H7 (cell line): ENCODE measurements around the gene RGS9BP. TPM values are rescaled to one million over a fixed set of nuclear protein-coding genes. Genes with fewer than 3 reads are reported as not detected.
"Not testable (repeated sequence)": the region's sequence is repeated elsewhere in the genome, so short reads cannot be mapped to it uniquely, and the experiment has no call there.

Experiments used
- DNase-seq: peaks from one replicate; pipeline ENCODE4 v3.0.0; 2012
- H3K27me3 ChIP-seq: 2 replicates; pipeline ENCODE4 v1.6.0; 2011; ENCODE audit warnings: mild to moderate bottlenecking, low read length; ENCODE audit not compliant: control insufficient read depth, insufficient read depth
- H3K36me3 ChIP-seq: replicated peaks from 2 replicates; pipeline ENCODE4 v1.5.1; 2011; ENCODE audit warnings: low read length; ENCODE audit not compliant: control insufficient read depth, insufficient read depth
- H3K4me3 ChIP-seq: 2 replicates; pipeline ENCODE4 v1.5.1; 2011; ENCODE audit warnings: low read depth, mild to moderate bottlenecking, control low read depth, low read length, moderate library complexity; ENCODE audit not compliant: insufficient read depth
- total RNA-seq: library from RNA; depleted of rRNA; stranded (reverse); fragments of >200 nt; shearing (Covaris generic); gene quantifications from 2 replicates; pipeline ENCODE4 v1.2.3, GENCODE V29; 2014; rRNA removed

Gene RGS9BP
- total RNA-seq: 0.33 and 0.35 TPM in 2 replicates

- H3K4me3 ChIP-seq: peak within 1 kb of the TSS; percentile 91
- peak; percentile 83 for DNase-seq
- no peaks in the 10 kb centered on the region for H3K36me3 ChIP-seq
- peaks cover 29% of the 10 kb centered on the region for H3K27me3 ChIP-seq
These were observed at the start of gene RGS9BP for GRCh38 chr19:32675720-32676185. Gene RGS9BP, plus strand, starts transcription at chr19:32675848. Its CDS starts 416 bp downstream, at chr19:32676264.

- peaks cover 23% of the 10 kb centered on the region for H3K36me3 ChIP-seq
- H3K4me3 ChIP-seq: no peak overlapping the region
- H3K27me3 ChIP-seq: no peaks in the 10 kb centered on the region
- DNase-seq: no peak
These were observed 48.7 kb upstream of the RGS9BP start for GRCh38 chr19:32626969-32627368.

GRCh38 chr19:32627714-32628270, 47.9 kb upstream of the RGS9BP start:
- no peak for DNase-seq
- H3K4me3 ChIP-seq: no peak overlapping the region
- no peaks in the 10 kb centered on the region for H3K27me3 ChIP-seq
- peaks cover 21% of the 10 kb centered on the region for H3K36me3 ChIP-seq

GRCh38 chr19:32630338-32630737, 45.3 kb upstream of the RGS9BP start:
- peaks cover 13% of the 10 kb centered on the region for H3K36me3 ChIP-seq
- H3K4me3 ChIP-seq: no peak overlapping the region
- DNase-seq: peak; percentile 59
- no peaks in the 10 kb centered on the region for H3K27me3 ChIP-seq

- Histone ChIP-seq H3K4me3 (no peak overlapping the region), H3K27me3 (no peaks in the 10 kb centered on the region), H3K36me3 (peaks cover 14% of the 10 kb centered on the region)
- no peak for DNase-seq
These were observed 44.3 kb upstream of the RGS9BP start for GRCh38 chr19:32631381-32631780.

- Histone ChIP-seq H3K4me3 (no peak overlapping the region), H3K27me3 (no peaks in the 10 kb centered on the region), H3K36me3 (peaks cover 19% of the 10 kb centered on the region)
- no peak for DNase-seq
These were observed 38.2 kb upstream of the RGS9BP start for GRCh38 chr19:32637480-32637879.

GRCh38 chr19:32638625-32639024, 37.0 kb upstream of the RGS9BP start:
- Histone ChIP-seq H3K4me3 (no peak overlapping the region), H3K27me3 (no peaks in the 10 kb centered on the region), H3K36me3 (peaks cover 25% of the 10 kb centered on the region)
- DNase-seq: no peak

GRCh38 chr19:32642771-32643170, 32.9 kb upstream of the RGS9BP start:
- Histone ChIP-seq H3K4me3 (no peak overlapping the region), H3K36me3 (peaks cover 27% of the 10 kb centered on the region), H3K27me3 (no peaks in the 10 kb centered on the region)
- DNase-seq: no peak

- Histone ChIP-seq H3K36me3 (peaks cover 18% of the 10 kb centered on the region), H3K4me3 (no peak overlapping the region), H3K27me3 (no peaks in the 10 kb centered on the region)
- no peak for DNase-seq
These were observed 29.1 kb upstream of the RGS9BP start for GRCh38 chr19:32646556-32646955.

- Histone ChIP-seq H3K4me3 (no peak overlapping the region), H3K27me3 (no peaks in the 10 kb centered on the region), H3K36me3 (peaks cover 14% of the 10 kb centered on the region)
- DNase-seq: no peak
These were observed 28.3 kb upstream of the RGS9BP start for GRCh38 chr19:32647361-32647760.

GRCh38 chr19:32649751-32650150, 25.9 kb upstream of the RGS9BP start:
- H3K27me3 ChIP-seq: no peaks in the 10 kb centered on the region
- peak; percentile 8 for DNase-seq
- H3K36me3 ChIP-seq: peaks cover 4% of the 10 kb centered on the region
- no peak overlapping the region for H3K4me3 ChIP-seq

GRCh38 chr19:32650671-32651070, 25.0 kb upstream of the RGS9BP start:
- no peak for DNase-seq
- Histone ChIP-seq H3K4me3 (no peak overlapping the region), H3K27me3 (no peaks in the 10 kb centered on the region)

GRCh38 chr19:32651729-32652140, 23.9 kb upstream of the RGS9BP start:
- Histone ChIP-seq H3K36me3 (peaks cover 5% of the 10 kb centered on the region), H3K4me3 (no peak overlapping the region), H3K27me3 (no peaks in the 10 kb centered on the region)
- DNase-seq: peak; percentile 94

More at GRCh38 chr19:32650671-32651070, 25.0 kb upstream of the RGS9BP start:
- peaks cover 5% of the 10 kb centered on the region for H3K36me3 ChIP-seq

GRCh38 chr19:32652331-32652730, 23.3 kb upstream of the RGS9BP start:
- H3K27me3 ChIP-seq, DNase-seq, H3K4me3 ChIP-seq, H3K36me3 ChIP-seq: not testable (repeated sequence)

GRCh38 chr19:32652894-32653598, 22.6 kb upstream of the RGS9BP start:
- DNase-seq: no peak
- peaks cover 2% of the 10 kb centered on the region; the same call in 1 of the 2 replicates for H3K36me3 ChIP-seq

More at GRCh38 chr19:32652894-32653598, 22.6 kb upstream of the RGS9BP start:
- Histone ChIP-seq H3K27me3 (no peaks in the 10 kb centered on the region), H3K4me3 (no peak overlapping the region)
